CD4-positive, alpha-beta T cell treated with Interleukin-2 at 100 ng/mL for 4 hours (primary cell): Measurements from ENCODE around the gene SRPK2.

Experiments used
- DNase-seq: peaks from one replicate; pipeline ENCODE4 v3.0.0-alpha.2; 2020; ENCODE audit warnings: low spot score

The SRPK2 gene

DNA sequence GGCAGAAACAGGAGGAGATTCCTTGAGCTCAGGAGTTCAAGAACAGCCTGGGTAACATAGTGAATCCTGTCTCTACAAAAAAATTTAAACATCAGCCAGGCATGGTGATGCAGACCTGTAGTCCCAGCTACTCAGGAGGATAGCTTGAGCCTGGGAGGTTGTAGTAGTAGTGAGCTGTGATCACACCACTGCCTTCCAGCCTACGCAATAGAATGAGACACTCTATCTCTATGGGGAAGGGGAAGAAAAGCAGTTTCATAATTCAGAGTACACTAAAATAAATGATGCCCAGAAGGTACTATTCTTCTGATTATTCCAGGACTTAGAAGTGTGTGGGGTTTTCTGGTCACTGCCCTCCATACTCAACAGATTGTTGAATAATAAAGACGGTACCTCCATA is 197.4 kb downstream of the SRPK2 start:
- DNase-seq: no peak

- DNase-seq: no peak
Measured at GRCh38 chr7:105189859-105190492, 198.7 kb downstream of the SRPK2 start.

- no peak for DNase-seq
Measured at GRCh38 chr7:105188201-105188600, 200.5 kb downstream of the SRPK2 start.

DNA sequence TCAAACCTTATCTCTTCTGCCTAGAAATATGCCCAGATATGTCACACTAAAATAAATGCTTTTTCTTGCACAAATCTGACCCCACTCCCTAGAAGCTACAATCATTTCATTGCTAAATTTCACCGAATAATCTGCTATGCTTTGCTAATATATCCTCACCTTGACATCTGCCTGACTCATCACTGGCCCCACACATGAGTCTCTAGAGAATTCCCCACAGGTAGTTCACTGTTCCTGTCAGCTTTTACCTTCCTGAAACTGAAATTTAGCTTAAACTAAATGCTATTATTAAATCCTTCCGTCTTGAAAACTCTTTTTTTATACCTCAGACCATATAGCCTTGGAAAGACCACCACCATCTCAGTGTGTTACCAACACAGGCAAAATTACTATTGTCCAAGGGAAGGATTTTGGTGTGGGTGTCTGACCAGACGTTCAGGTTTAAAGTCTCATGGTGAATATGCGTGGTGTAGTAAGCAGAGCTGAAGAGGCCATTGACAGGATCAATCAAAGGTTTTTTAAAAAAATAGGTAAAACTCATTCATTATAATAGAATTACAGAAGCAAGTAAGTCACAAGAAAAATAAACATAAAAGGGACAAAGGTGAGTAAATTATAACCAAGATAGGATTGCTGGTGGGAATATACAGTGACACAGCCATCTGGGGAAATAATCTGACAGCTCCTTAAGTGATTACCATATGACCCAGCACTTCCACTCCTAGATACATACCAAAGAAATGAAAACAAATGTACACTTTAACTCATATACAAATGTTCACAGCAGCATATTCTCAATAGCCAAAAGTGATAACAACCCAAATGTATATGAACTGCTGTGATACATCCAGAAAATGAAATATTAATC is 201.2 kb downstream of the SRPK2 start:
- DNase-seq: no peak

DNA sequence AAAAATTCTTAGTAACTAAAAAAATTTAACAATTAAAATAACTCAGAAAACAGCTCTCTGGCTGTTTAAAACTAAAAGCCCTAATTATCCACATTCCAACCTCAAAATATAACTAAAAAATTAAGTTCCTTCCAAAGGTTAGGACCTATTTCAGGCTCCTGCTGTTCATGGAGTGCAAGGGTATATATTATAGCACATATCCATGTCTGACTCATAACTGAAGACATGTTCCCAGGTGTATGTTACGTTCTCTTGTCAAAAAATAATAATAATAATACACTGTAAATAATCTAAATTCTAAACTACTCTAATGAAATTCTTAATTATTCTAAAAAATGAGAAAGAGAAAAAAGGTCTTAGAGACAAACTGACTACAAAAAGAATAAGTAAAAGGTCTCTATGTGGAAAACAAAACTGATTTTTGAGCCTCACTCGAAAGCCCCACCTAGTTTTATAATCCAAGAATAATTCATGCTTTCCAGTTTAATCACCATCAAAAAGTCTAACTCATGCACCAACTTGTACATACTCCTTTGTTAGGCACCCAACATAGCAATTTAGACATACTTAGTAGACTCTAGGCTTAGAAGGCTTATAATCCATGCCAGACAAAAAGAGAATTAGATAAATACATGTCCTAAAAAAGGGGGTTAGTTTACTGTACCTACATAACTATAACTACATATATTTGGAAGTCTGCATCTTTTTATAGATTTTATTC is 203.3 kb downstream of the SRPK2 start:
- no peak for DNase-seq

GRCh38 chr7:105180002-105180401 is 208.7 kb downstream of the SRPK2 start:
- no peak for DNase-seq

DNA sequence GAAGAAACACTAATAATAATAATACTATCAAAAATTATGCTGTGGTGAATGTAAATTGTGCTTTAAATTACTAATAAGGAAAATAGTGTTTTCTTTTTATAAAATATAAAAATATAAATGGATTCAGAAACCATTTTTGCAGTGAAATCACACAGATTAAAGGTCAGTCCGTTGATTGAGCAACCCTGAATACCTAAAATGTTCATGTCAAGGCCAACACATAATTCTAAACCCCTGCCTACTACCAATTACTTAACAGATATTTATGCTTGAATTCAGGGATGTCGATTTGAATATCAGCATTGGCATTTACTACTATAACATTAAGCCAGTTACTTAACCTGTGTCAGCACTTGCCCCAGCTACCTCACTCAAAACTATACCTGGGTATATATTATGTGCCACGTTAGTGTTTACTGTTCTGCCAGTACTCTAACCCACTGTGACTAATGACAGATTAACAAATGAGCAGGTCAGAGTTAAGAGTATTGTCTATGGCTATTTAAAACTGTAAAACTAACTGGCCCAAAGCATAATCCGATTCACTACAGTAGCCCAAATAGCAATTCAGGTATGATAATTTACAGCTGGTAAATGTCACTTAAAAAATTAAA is 209.7 kb downstream of the SRPK2 start:
- DNase-seq: no peak

- DNase-seq: no peak
Measured at GRCh38 chr7:105178177-105178576, 210.5 kb downstream of the SRPK2 start.

GRCh38 chr7:105177026-105177425 is 211.7 kb downstream of the SRPK2 start:
- DNase-seq: no peak

DNA sequence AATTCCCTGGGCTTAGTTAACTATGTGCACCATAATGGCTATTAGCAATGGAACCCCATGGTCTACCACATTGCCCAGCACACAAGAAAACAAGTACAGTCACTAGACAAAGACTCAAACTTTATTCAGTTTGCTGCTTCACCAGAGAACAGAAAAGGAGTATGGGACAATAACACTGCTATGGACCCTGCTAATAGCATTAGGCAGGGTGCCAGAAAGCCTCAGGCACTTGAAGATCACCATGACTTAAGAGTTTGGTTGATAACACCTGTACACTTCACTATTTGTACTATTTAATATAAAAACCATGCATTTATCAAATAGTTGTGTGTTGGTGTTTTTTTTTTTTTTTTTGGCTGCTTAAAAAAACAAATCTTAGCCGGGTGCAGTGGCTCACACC is 215.1 kb downstream of the SRPK2 start:
- no peak for DNase-seq

DNA sequence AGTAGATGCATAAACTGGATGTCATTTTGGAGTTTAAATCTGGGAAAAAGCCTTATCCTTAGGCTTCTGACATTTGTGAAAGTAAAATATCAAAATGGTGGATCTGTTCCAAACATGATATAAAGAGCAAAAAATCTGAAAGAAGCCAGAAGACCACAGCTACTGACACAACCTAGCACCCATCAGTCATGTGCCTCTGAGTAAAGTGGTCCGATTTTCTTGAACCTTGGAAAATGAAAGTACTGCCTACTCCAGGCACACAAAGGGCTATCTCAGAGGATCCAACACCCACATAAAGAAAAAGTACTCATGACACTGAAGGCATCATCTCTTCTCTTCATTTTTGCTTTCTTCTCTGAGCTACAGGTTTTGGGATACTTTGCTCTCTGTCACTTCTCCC is 224.0 kb downstream of the SRPK2 start:
- DNase-seq: no peak

- DNase-seq: no peak
Measured at GRCh38 chr7:105163718-105164117, 225.0 kb downstream of the SRPK2 start.

DNA sequence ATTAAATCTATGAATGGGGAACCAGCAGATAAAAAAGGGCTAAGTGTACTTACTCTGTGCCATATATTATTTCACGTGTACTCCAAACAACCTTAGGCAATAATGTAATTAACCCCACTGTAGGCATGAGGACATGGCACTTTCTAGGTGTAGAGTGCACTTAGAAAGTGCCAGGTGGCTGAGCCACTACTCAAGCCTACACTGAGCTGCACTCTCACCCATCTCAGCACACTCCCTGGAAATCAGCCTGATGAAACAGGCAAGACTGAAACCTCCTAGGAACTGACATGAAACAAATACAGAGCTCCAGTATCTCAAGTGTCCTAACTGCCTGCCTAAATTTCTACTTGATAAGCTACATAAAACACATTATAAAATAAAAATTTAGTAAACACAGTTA is 227.4 kb downstream of the SRPK2 start:
- no peak for DNase-seq

GRCh38 chr7:105157278-105157677 is 231.4 kb downstream of the SRPK2 start:
- no peak for DNase-seq

GRCh38 chr7:105156731-105157130 is 232.0 kb downstream of the SRPK2 start:
- no peak for DNase-seq

DNA sequence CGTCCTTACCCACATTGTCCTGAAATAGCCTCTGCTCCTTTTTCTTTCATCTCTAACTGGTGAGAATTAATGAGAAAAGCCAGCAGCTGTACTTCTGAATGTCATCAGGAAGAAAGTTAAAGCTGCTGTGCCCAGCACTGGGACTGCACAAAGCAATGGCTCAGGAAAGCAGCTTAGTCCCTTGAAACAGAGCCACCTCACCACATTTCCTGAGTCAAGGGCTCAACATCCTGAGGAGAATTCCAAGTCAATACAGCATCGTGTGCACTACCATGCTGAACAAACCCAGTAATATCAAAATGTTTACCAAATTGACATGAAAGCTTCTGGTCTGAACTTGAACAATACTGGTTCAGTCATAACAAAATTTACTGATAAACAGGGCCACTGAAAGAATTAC is 234.6 kb downstream of the SRPK2 start:
- DNase-seq: no peak

DNA sequence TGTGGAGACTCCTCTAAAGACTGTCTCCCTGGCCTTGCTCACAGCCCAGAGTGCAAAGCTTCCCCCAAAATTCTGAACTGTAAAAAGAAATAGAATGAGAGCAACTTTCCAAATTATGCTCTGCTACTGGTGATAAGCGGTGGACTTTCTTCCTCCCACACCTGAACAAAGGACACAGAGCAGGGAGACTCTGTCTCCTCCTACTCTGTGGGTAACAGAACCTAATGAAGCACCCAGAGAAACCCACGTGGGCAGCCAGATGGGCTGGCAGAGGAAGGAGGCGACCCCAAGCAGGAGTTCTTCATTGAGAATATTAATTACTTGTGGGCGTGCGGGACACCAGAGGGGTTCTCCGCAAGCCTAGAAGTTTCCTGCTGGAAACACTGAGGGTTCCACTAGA is 235.2 kb downstream of the SRPK2 start:
- DNase-seq: no peak

DNA sequence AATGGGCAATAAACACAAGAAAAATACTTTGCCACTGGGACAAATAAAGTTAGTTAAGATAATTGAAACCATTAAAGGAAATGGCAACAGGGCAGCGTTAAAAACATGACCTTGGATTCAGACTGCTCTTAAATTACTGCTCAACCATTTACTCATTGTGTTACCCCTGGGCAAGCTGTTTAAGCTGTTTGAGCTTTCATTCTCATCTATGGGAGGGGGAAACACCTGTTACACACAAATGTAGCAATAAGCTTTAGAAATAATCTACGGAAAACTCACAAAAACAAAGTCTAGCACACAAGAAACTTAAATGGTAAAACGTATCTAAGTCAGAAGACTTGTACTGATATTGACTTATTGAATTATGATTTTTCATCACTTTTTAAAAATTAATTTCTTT is 237.6 kb downstream of the SRPK2 start:
- DNase-seq: no peak

DNA sequence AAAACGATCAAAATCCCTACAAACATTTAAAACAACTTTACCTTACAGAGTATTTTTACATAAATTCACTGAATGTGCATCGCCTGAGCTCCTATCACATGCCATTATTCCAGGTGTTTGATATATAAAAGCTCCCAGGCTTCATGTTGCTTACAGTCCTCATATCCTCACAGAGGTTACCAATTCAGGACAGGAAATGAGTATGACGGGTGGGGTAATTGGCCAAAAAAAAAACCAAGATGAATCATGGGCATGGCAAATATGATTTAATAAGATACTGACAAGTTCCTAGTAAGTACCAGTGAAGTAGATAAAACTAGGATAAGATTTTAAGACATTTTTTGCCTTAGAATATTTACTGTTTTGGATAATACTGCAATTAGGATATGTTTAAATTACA is 238.9 kb downstream of the SRPK2 start:
- no peak for DNase-seq

DNA sequence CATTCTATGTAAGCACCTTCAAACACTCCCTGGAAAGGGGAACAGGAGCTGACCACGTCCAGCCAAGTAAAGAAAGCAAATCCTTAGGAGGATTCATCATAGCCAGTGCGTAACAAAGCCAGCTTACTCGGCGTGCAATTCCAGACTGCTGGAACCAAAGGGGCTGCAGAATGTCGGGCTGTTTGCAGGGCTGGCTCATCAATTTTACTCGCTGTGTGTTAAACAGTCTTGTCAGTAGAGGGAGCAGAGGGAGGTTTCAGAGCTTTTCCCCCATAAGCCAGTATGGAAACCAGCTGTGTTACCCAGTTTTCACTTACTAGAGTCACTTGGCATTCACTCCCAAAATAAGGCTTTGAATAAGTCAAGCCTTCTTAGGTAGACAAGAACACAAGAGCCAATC is 247.7 kb downstream of the SRPK2 start:
- no peak for DNase-seq

- DNase-seq: no peak
Measured at GRCh38 chr7:105139381-105139780, 249.3 kb downstream of the SRPK2 start.

- DNase-seq: no peak
Measured at GRCh38 chr7:105137898-105138297, 250.8 kb downstream of the SRPK2 start.

GRCh38 chr7:105136221-105136620 is 252.5 kb downstream of the SRPK2 start:
- DNase-seq: no peak
